ENCODE data around the gene IL6R.
"Not testable (repeated sequence)": the region's sequence is repeated elsewhere in the genome, so short reads cannot be mapped to it uniquely, and the experiment has no call there.

The IL6R gene

GRCh38 chr1:154404984-154405746 lies at the start of gene IL6R:
IL6R (plus strand) TSS chr1:154405343; CDS start chr1:154405630, 287 bp downstream.
- ATAC-seq (ENCODE audit: low read depth) (peak; percentile 83), DNase-seq (ENCODE audit: low spot score) (peak; percentile 93)
- H3K27me3 ChIP-seq (ENCODE audit: insufficient read depth, poor library complexity, severe bottlenecking) = no peaks in the 10 kb centered on the region
- peaks cover 23% of the 10 kb centered on the region for H3K4me1 ChIP-seq (ENCODE audit: insufficient read depth, poor library complexity, severe bottlenecking)
- H3K36me3 ChIP-seq (ENCODE audit: low read depth) = no peaks in the 10 kb centered on the region
- H3K9me3 ChIP-seq (ENCODE audit: severe bottlenecking) = no peaks in the 10 kb centered on the region
- TF ChIP-seq CTCF (IDR thresholded peaks at IDR 0.05; ENCODE audit: poor library complexity, severe bottlenecking) = peak; percentile 72
- H3K27ac ChIP-seq (ENCODE audit: poor library complexity, severe bottlenecking) = peak within 1 kb of the TSS; percentile 79
- H3K4me3 ChIP-seq (ENCODE audit: severe bottlenecking) = peak within 1 kb of the TSS; percentile 69

- no peak for DNase-seq (ENCODE audit: low spot score)
- Histone ChIP-seq H3K27me3 (ENCODE audit: insufficient read depth, poor library complexity, severe bottlenecking) (no peaks in the 10 kb centered on the region), H3K4me3 (ENCODE audit: severe bottlenecking) (no peak overlapping the region), H3K36me3 (ENCODE audit: low read depth) (no peaks in the 10 kb centered on the region), H3K27ac (ENCODE audit: poor library complexity, severe bottlenecking) (no peak overlapping the region), H3K4me1 (ENCODE audit: insufficient read depth, poor library complexity, severe bottlenecking) (no peaks in the 10 kb centered on the region), H3K9me3 (ENCODE audit: severe bottlenecking) (no peaks in the 10 kb centered on the region)
- ATAC-seq (ENCODE audit: low read depth) = no peak
- TF ChIP-seq CTCF (IDR thresholded peaks at IDR 0.05; ENCODE audit: poor library complexity, severe bottlenecking) = no peak
Observed at GRCh38 chr1:154358519-154358918, 46.6 kb upstream of the IL6R start.

- Histone ChIP-seq H3K4me1 (ENCODE audit: insufficient read depth, poor library complexity, severe bottlenecking) (no peaks in the 10 kb centered on the region), H3K9me3 (ENCODE audit: severe bottlenecking) (no peaks in the 10 kb centered on the region), H3K27me3 (ENCODE audit: insufficient read depth, poor library complexity, severe bottlenecking) (no peaks in the 10 kb centered on the region), H3K27ac (ENCODE audit: poor library complexity, severe bottlenecking) (no peak overlapping the region), H3K36me3 (ENCODE audit: low read depth) (no peaks in the 10 kb centered on the region), H3K4me3 (ENCODE audit: severe bottlenecking) (no peak overlapping the region)
- TF ChIP-seq CTCF (IDR thresholded peaks at IDR 0.05; ENCODE audit: poor library complexity, severe bottlenecking) = no peak
- ATAC-seq (ENCODE audit: low read depth) (no peak), DNase-seq (ENCODE audit: low spot score) (no peak)
Observed at GRCh38 chr1:154360288-154360687, 44.9 kb upstream of the IL6R start.

- not testable (repeated sequence) for H3K36me3 ChIP-seq (ENCODE audit: low read depth); H3K4me1 ChIP-seq (ENCODE audit: insufficient read depth, poor library complexity, severe bottlenecking); DNase-seq (ENCODE audit: low spot score); H3K27me3 ChIP-seq (ENCODE audit: insufficient read depth, poor library complexity, severe bottlenecking); ATAC-seq (ENCODE audit: low read depth); H3K4me3 ChIP-seq (ENCODE audit: severe bottlenecking); H3K27ac ChIP-seq (ENCODE audit: poor library complexity, severe bottlenecking); H3K9me3 ChIP-seq (ENCODE audit: severe bottlenecking)
Observed at GRCh38 chr1:154360881-154361280, 44.3 kb upstream of the IL6R start.

- Histone ChIP-seq H3K4me1 (ENCODE audit: insufficient read depth, poor library complexity, severe bottlenecking) (no peaks in the 10 kb centered on the region), H3K27ac (ENCODE audit: poor library complexity, severe bottlenecking) (no peak overlapping the region), H3K27me3 (ENCODE audit: insufficient read depth, poor library complexity, severe bottlenecking) (no peaks in the 10 kb centered on the region), H3K36me3 (ENCODE audit: low read depth) (no peaks in the 10 kb centered on the region), H3K4me3 (ENCODE audit: severe bottlenecking) (no peak overlapping the region), H3K9me3 (ENCODE audit: severe bottlenecking) (no peaks in the 10 kb centered on the region)
- TF ChIP-seq CTCF (IDR thresholded peaks at IDR 0.05; ENCODE audit: poor library complexity, severe bottlenecking) = no peak
- no peak for ATAC-seq (ENCODE audit: low read depth)
- DNase-seq (ENCODE audit: low spot score) = no peak
Observed at GRCh38 chr1:154361357-154361756, 43.8 kb upstream of the IL6R start.

Measured in RWPE2 (cell line).